K562 (cell line): ENCODE measurements around the gene COL4A2. TPM values are rescaled to one million over a fixed set of nuclear protein-coding genes. Genes with fewer than 3 reads are reported as not detected.
A peak's percentile ranks its signal among the peaks of the same experiment; 100 is the strongest.

ENCODE experiments used
- BHLHE40 ChIP-seq: IDR thresholded peaks from 2 replicates; pipeline ENCODE4 v1.6.1; 2011; ENCODE audit warnings: low read length, improper control_type of control experiment
- CBX2 ChIP-seq: fragments of 200-600 bp; sonication (generic); IDR thresholded peaks from one replicate; pipeline ENCODE4 v1.6.1; 2012; ENCODE audit warnings: mild to moderate bottlenecking, low read length, inconsistent platforms; ENCODE audit not compliant: insufficient read depth, poor library complexity, severe bottlenecking
- CEBPG ChIP-seq, 3 experiments: fragments of 200-800 bp in 1 of 3; sonication (Bioruptor generic) in 1 of 3; sonication (generic) in 1 of 3; formaldehyde crosslinking in 1 of 3; IDR thresholded peaks in 2 of 3; conservative IDR thresholded peaks in 1 of 3; 2 replicates each; pipeline versions ENCODE4 v1.6.1 to v1.8.0; 2016 to 2022; ENCODE audit warnings: missing compliant biosample characterization in 2 of 3, missing genetic modification characterization in 2 of 3, mild to moderate bottlenecking in 1 of 3, missing genetic modification reagents in 1 of 3
- E2F8 ChIP-seq: fragments of 450-650 bp; IDR thresholded peaks from 2 replicates; pipeline ENCODE4 v1.7.1; 2018; ENCODE audit warnings: mild to moderate bottlenecking, low read depth; ENCODE audit not compliant: partially characterized antibody
- EP300 ChIP-seq: IDR thresholded peaks from 2 replicates; pipeline ENCODE4 v1.6.1; 2012; ENCODE audit warnings: low read length, improper control_type of control experiment
- FOS ChIP-seq: IDR thresholded peaks from 3 replicates; pipeline ENCODE4 v1.6.1; 2011; ENCODE audit not compliant: insufficient read length; ENCODE audit errors: extremely low read depth
- FOXP1 ChIP-seq: sonication (generic); formaldehyde crosslinking; IDR thresholded peaks from 2 replicates; pipeline ENCODE4 v1.8.0; 2022; ENCODE audit warnings: mild to moderate bottlenecking, missing genetic modification reagents
- HDAC2 ChIP-seq: fragments of 450-650 bp; IDR thresholded peaks from 2 replicates; pipeline ENCODE4 v1.6.1; 2016; ENCODE audit warnings: mild to moderate bottlenecking
- HMGN3 ChIP-seq: IDR thresholded peaks from 2 replicates; pipeline ENCODE4 v1.6.1; 2011; ENCODE audit warnings: borderline replicate concordance, low read depth, mild to moderate bottlenecking, mixed read lengths, low read length; ENCODE audit not compliant: insufficient read length; ENCODE audit errors: extremely low read depth
- KLF10 ChIP-seq: fragments of 250-450 bp; sonication (Bioruptor Pico); IDR thresholded peaks from 2 replicates; pipeline ENCODE4 v1.6.1; 2021; ENCODE audit warnings: matching md5 sums
- NEUROD1 ChIP-seq: fragments of 150-350 bp; IDR thresholded peaks from 2 replicates; pipeline ENCODE4 v1.6.1; 2014; ENCODE audit warnings: borderline replicate concordance, low read length, low read depth; ENCODE audit not compliant: partially characterized antibody
- POLR2AphosphoS5 ChIP-seq: IDR thresholded peaks from 2 replicates; pipeline ENCODE4 v1.6.1; 2011; ENCODE audit warnings: mild to moderate bottlenecking, low read depth, low read length, moderate library complexity; ENCODE audit not compliant: control insufficient read depth, insufficient read depth
- RCOR1 ChIP-seq, 2 experiments: IDR thresholded peaks; 2 replicates each; pipeline ENCODE4 v1.6.1; 2012; ENCODE audit warnings: low read depth in 2 of 2, low read length in 2 of 2, borderline replicate concordance in 1 of 2, improper control_type of control experiment in 1 of 2
- SOX6 ChIP-seq: fragments of 450-650 bp; IDR thresholded peaks from 2 replicates; pipeline ENCODE4 v1.6.1; 2014; ENCODE audit warnings: mild to moderate bottlenecking
- TAL1 ChIP-seq: fragments of 450-650 bp; IDR thresholded peaks from 2 replicates; pipeline ENCODE4 v1.6.1; 2016; ENCODE audit warnings: mild to moderate bottlenecking
- XRCC5 ChIP-seq: fragments of 200-400 bp; formaldehyde crosslinking; IDR thresholded peaks from 2 replicates; pipeline ENCODE4 v1.6.1; 2017; ENCODE audit warnings: low read depth, mild to moderate bottlenecking, low read length
- YY1 ChIP-seq, 3 experiments: IDR thresholded peaks; 2 replicates each; pipeline ENCODE4 v1.6.1; 2011; ENCODE audit warnings: low read length in 2 of 3, mild to moderate bottlenecking in 2 of 3, moderate library complexity in 2 of 3, borderline replicate concordance in 1 of 3, control low read depth in 1 of 3, low read depth in 1 of 3; ENCODE audit not compliant: insufficient read depth in 3 of 3, insufficient replicate concordance in 2 of 3, control insufficient read depth in 1 of 3, insufficient read length in 1 of 3; ENCODE audit errors: extremely low read depth in 1 of 3
- ZBTB8A ChIP-seq: fragments of 450-650 bp; IDR thresholded peaks from 2 replicates; pipeline ENCODE4 v1.6.1; 2018; ENCODE audit warnings: mild to moderate bottlenecking, moderate library complexity; ENCODE audit not compliant: partially characterized antibody
- ZHX1 ChIP-seq: fragments of 150-350 bp; conservative IDR thresholded peaks from 2 replicates; pipeline ENCODE4 v1.6.1; 2014; ENCODE audit warnings: low read length
- ZNF24 ChIP-seq: fragments of 450-650 bp; IDR thresholded peaks from 2 replicates; pipeline ENCODE4 v1.6.1; 2016
- polyA plus RNA-seq, 8 experiments: library from polyadenylated mRNA; depleted of rRNA in 4 of 8; stranded (reverse) in 5 of 8; unstranded in 3 of 8; fragments of >200 nt; fragmentation: Nextera tagmentation in 2 of 8; fragmentation: Illumina TruSeq in 1 of 8; extraction: Ambion mirVana in 2 of 8; extraction: Trizol in 1 of 8; gene quantifications; 2 replicates each; pipeline versions ENCODE4 v1.2.1 to v1.2.3, GENCODE V29; 2011 to 2014; ENCODE audit warnings: inconsistent platforms in 1 of 8, missing spikeins in 1 of 8
- total RNA-seq, 7 experiments: library from RNA; depleted of rRNA in 6 of 7; stranded (reverse); fragments of >200 nt in 6 of 7; fragmentation: Illumina TruSeq in 2 of 7; extraction: Trizol in 2 of 7; gene quantifications; 2 replicates each; pipeline versions ENCODE4 v1.2.1 to v1.2.3, GENCODE V29; 2011 to 2021; ENCODE audit warnings: low replicate concordance in 1 of 7
- TF ChIP-seq, protein P1 (sequence below), 2 experiments: fragments of 250-450 bp in 1 of 2; fragments of 450-650 bp in 1 of 2; sonication (Bioruptor Pico) in 1 of 2; IDR thresholded peaks; 2 replicates each; pipeline versions ENCODE4 v1.6.1 to v1.8.0; 2016 to 2021; ENCODE audit warnings: mild to moderate bottlenecking in 2 of 2, moderate library complexity in 2 of 2, missing compliant biosample characterization in 1 of 2, missing genetic modification characterization in 1 of 2

COL4A2 gene
- total and polyA plus RNA-seq, 9 of the 15 experiments (the other 6 are each of a cell fraction or from before 2014, with no cell fraction given): 0.13 to 15.2 (median 8.1) TPM

DNA sequence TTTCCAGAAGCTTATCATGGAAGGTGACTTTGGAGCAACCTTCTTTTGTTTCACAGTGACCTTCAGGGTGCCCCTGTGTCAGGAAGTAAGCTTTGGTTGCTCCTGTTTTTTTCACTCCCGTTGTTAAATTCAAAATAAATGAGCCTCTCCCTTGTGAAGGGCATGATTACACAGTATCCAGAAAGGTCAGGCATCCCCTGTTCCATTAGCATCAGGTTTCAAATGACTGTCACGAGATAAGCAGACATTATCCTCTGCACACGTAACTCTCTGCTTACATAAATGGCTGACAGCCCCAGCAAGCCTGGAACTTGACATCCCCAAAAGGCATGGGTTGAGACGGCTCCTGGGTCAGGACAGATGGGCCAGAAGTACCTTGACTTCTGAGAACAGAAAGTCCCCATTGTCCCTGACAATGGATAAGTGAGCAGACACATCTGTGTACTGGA lies 202.4 kb downstream of the COL4A2 start (continued):
- no peak for TF ChIP-seq E2F8
- no peak for TF ChIP-seq ZHX1
- no peak for TF ChIP-seq ZBTB8A
- no peak for TF ChIP-seq CEBPG (CRISPR knock-in tag; IDR thresholded peaks at IDR 0.05)
- TF ChIP-seq CEBPG (tag; conservative IDR thresholded peaks at IDR 0.05 in 1 of 2, IDR thresholded peaks at IDR 0.05 in 1 of 2): no peak
- peak; percentile 17; the same call in 1 of the 2 replicates for TF ChIP-seq HDAC2
- TF ChIP-seq EP300: peak; percentile 62
- peak; percentile 73 for TF ChIP-seq TAL1
- TF ChIP-seq BHLHE40: peak; percentile 84
- peak; percentile 62; the same call in 1 of the 2 replicates for TF ChIP-seq POLR2AphosphoS5
- no peak for TF ChIP-seq FOXP1 (CRISPR knock-in tag)
- TF ChIP-seq XRCC5: no peak
- TF ChIP-seq HMGN3: no peak
- peak; percentile 75 for TF ChIP-seq SOX6
- TF ChIP-seq, protein P1, sequence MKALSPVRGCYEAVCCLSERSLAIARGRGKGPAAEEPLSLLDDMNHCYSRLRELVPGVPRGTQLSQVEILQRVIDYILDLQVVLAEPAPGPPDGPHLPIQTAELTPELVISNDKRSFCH (CRISPR knock-in tag; IDR thresholded peaks at IDR 0.05): no peak
- TF ChIP-seq, protein P1 (tag; IDR thresholded peaks at IDR 0.05): peak; percentile 89
- peak in 1 of 2 experiments; percentile 71; a peak in 1 of 4 replicates for TF ChIP-seq RCOR1 (IDR thresholded peaks at IDR 0.05; ENCODE audit: borderline replicate concordance in 1 of 2, low read depth in 2 of 2, low read length in 2 of 2)
- peak; percentile 30 to 84 (median 39) for TF ChIP-seq YY1 (IDR thresholded peaks at IDR 0.05; ENCODE audit: borderline replicate concordance in 1 of 3, control insufficient read depth in 1 of 3, extremely low read depth in 1 of 3, insufficient read depth in 3 of 3, insufficient read length in 1 of 3, insufficient replicate concordance in 2 of 3, low read depth in 1 of 3, low read length in 2 of 3)
- TF ChIP-seq CBX2: no peak
- TF ChIP-seq FOS: no peak
- no peak for TF ChIP-seq KLF10
- no peak for TF ChIP-seq NEUROD1
- TF ChIP-seq ZNF24: no peak
